Measurements from ENCODE around the gene PITRM1.
"Not testable (repeated sequence)": the region's sequence is repeated elsewhere in the genome, so short reads cannot be mapped to it uniquely, and the experiment has no call there.

The PITRM1 gene

GRCh38 chr10:3119796-3120459 is 52.7 kb downstream of the PITRM1 start:
- no peak for DNase-seq

DNA sequence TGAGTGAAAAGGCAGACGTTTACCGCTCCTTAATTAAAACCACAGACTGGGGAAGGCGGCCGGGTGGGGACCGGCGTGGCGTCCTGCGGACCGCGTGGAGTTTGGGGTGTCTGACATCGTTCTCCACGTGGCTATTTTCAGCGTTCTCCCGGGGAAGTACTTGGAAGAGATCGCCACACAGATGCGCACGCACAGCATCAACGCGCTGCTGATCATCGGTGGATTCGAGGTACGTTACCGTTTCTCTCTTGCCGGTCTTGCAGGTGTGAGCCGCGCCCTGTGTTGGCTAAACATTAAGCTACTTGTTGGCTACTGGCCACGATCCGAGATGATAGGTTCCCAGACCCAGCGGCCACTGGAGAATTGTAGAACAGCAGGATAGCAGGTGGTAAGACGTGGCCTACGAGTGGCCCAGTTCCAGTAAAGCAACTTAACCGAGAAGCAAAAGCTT is 53.9 kb downstream of the PITRM1 start:
- DNase-seq = no peak

DNA sequence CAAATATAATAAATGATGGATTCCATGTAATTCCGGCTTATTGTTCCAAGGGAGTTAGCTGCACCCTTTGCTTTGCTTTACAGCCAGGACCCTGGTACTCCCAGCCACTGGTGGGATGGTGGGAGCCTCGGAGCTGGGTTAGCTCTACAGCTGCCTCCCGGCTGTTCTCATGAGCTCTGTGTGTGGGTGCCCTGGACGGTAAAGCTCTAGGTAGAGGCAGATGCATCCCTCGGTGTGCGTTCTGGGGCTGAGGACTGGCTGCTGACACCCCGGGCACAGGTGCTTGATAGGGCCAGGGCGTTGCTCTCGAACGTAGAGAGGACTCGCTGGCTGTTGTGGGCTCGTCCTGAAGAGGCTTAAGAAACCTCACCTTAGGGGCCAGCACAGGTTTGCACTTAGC is 55.1 kb downstream of the PITRM1 start:
- DNase-seq = no peak

GRCh38 chr10:3116508-3117100 is 56.0 kb downstream of the PITRM1 start:
- DNase-seq = no peak

DNA sequence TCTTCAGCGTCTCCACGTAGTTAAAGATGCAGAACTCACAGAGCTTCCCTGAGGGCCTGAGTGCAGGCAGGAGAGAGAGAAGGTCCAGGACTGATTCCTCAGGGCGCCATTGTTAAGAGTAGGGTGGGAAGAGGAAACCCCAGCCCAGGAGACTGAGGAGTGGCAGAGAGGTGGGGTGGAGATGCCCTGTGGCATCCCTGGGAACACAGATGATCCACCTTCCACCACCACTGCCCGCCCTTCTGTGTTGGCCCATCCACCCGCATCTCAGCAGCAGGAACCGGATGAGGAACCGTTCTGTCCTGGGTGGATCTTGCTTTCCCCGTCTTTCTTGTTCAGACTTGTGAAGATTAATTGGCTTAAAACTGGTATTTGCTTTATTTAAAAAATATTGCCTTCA is 56.9 kb downstream of the PITRM1 start:
- no peak for DNase-seq

- no peak for DNase-seq
Observed at GRCh38 chr10:3113343-3113720, 59.2 kb downstream of the PITRM1 start.

GRCh38 chr10:3111621-3112163 is 60.9 kb downstream of the PITRM1 start:
- no peak for DNase-seq

DNA sequence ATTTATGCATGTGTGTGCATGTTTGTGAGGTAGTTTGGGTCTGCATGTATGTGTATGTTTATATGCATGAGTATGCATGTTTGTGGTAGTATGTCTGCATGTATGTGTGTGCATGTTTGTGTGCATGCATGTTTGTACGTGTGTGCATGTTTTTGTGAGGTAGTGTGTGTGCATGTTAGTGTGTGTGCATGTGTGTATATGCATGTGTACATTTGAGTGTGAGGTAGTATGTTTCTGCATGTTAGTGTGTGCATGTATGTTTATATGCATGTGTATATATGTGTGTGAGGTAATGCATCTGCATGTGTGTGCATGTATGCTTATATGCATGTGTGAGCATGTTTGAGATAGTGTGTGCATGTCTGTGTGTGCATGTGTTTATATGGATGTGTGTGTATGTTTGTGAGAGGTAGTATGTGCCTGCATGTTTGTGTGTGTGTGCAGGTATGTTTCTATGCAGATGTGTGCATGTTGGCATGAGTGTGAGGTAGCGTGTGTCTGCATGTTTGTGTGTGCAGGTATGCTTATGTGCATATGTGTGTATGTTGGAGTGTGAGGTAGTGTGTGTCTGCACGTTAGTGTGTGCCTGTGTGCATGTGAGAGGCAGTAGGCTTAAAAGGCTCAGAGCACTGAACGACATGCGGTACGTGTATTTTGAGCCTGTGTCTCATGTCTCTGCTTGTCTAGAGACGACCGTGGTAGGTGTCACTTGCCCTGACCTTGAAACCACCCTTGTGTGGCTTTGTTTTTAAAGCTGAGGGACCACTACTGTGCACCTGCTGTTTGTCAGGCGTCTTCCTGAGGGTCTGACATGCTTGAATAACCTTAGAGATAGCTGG is 61.6 kb downstream of the PITRM1 start:
- DNase-seq = no peak

GRCh38 chr10:3109633-3110032 is 62.9 kb downstream of the PITRM1 start:
- no peak for DNase-seq

DNA sequence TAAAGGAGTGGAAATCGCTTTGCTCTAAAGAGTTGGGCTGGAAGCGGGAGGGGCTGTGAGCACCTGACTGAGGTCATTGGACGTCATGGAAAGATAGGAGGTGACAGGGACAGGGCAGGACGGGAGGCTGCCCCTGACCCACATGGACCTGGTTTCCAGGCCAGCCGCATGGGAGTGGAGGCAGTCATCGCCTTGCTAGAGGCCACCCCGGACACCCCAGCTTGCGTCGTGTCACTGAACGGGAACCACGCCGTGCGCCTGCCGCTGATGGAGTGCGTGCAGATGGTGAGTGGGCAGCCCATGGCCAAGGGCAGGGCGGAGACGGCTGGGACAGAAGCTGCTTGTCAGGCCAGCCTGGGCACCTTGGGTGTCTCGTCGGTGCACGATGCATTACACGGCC is 63.4 kb downstream of the PITRM1 start:
- no peak for DNase-seq

DNA sequence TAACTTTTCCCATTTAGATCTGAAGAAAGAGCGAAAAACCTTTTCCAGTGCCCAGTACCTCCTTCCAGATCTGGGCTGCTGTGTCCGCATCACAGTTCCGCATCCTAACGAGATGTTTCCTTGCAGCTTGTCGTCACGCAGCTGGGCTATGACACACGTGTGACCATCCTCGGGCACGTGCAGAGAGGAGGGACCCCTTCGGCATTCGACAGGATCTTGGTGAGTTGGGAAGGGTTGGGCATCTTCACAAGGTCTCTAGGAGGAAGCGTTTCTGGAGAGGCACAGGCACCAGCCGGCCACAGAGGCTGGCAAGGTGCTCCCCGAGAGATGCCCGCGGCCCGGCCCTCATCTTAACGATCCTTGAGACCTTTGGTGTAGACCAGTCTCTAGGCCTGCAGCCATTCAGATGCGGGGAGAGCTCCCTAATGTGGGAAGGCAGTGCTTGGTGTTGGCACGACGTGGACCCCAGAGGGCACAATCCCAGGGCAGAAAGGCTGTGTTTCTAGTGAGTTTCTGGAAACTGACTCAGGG is 63.9 kb downstream of the PITRM1 start:
- no peak for DNase-seq

- DNase-seq = no peak
Observed at GRCh38 chr10:3108033-3108432, 64.5 kb downstream of the PITRM1 start.

- DNase-seq = no peak
Observed at GRCh38 chr10:3107426-3107961, 65.1 kb downstream of the PITRM1 start.

DNA sequence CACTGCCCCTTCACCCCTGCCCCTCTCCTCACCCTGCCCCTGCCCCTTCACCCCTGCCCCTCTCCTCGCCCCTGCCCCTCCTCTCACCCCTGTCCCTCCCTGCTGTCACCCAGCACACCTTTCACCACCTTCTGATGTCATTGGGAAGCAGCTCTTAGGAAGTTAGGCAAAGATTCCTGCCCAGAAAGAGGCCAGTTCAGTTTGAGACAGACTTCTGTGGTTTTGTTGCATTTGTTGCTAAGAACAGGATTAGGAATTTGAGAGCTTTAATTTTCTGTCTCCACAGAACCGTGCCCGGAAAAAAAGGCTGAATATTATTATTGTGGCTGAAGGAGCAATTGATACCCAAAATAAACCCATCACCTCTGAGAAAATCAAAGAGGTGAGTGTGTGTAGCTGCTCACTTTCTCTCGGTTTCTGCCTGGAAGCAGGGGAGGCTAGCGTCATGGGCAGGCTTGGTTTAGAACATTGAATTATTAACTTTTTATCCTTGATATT is 65.6 kb downstream of the PITRM1 start:
- DNase-seq = no peak

GRCh38 chr10:3106328-3106727 is 66.3 kb downstream of the PITRM1 start:
- not testable (repeated sequence) for DNase-seq

GRCh38 chr10:3105905-3106304 is 66.7 kb downstream of the PITRM1 start:
- no peak for DNase-seq

DNA sequence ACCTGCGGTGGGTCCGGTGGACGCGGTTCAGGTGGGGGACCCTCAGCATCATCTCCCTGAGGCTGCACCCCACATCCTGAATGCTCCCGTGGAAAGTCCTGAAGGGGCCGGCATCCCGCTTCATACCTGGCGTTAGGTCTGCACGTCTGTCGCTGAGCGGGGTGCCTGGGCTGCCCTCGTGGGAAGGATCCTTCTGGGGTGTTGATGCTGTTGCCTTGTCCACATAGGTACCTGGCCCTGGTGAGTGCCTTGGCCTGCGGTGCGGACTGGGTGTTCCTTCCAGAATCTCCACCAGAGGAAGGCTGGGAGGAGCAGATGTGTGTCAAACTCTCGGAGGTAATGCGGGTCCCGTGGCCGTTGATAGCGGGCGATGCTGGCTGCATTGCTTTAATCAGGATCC is 67.4 kb downstream of the PITRM1 start:
- no peak for DNase-seq

DNA sequence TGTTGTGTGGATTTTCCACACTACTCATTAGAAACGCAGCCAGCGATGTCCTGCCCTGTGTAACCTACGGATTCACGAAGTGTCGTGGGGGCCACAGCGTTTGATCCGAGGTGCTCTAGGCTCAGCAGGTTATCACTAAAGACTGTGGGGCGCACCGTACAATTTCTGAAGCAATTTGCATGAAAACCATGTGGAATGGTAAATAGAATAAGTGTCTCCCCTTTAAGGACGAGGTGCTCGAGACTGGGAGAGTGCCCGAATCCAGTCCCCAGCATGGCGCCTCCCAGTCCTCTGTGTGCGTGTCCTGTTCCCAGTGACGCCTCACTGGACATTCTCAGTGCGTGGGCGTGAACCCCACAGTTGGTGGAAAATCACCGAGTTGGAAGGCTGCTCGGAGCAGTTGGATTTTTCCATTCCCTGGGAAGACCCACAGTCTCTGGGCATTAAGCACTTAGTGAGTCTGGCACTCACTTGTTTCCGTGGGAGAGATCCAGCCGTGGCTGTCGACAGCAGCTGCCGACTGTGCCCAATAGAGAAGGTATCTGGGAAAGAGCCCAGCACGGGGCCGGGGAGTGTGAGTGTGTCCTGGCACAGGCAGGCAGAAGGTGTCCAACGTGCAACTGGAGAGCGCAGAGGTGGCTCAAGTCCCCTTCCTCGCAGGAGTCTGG is 68.2 kb downstream of the PITRM1 start:
- DNase-seq = no peak

DNA sequence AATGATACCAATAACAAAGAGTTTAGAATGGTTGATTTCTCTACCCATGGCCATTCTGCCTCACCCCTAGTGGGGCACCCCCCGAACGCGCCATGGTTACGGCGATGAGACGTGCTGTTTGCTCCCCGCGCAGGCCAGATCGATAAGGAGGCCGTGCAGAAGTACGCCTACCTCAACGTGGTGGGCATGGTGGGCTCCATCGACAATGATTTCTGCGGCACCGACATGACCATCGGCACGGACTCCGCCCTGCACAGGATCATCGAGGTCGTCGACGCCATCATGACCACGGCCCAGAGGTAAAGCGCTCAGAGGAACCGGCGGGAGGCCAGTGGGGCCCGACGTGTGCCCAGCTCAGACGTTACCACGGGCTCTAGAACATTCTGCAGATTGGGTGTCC is 68.9 kb downstream of the PITRM1 start:
- no peak for DNase-seq

- no peak for DNase-seq
Observed at GRCh38 chr10:3102720-3103427, 69.7 kb downstream of the PITRM1 start.

DNA sequence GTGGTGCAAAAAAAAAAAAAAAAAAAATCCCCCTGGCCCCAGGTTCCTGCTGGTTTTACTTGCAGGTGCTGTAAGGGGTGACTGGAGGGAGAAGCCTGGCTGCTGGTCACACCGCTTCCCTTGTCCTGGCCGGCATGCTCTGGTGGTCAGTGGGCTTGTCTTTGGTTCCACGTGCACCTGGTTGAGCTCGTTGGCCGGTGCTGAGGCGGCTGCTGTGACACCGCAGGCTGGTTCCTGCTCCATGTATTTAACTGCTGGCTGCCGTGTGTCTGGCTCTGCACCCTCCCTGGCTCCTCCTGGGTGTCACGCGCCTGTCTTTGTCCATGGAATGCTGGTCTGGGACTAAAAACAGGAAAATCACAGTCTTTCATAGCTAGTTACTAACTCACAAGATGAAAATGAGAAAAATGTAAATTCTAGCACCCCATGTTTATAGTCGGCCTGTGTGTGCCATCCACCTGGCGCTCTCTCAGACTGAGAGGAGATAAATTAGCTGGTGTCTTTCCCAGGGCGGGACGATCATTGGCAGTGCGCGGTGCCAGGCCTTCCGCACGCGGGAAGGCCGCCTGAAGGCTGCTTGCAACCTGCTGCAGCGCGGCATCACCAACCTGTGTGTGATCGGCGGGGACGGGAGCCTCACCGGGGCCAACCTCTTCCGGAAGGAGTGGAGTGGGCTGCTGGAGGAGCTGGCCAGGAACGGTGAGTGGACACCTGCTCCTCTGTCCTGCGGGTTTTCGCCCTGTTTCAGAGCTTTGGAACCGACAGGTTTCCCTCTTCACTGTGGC is 71.5 kb downstream of the PITRM1 start:
- DNase-seq = no peak

Data from amniotic stem cell (primary cell).